Testis (tissue), 3 donors: Measurements from ENCODE around the gene ECE2. TPM values are rescaled to one million over a fixed set of nuclear protein-coding genes. Genes with fewer than 3 reads are reported as not detected.

Source experiments
- DNase-seq: peaks from one replicate; pipeline ENCODE4 v3.0.0-alpha.2; 2019
- H3K27ac ChIP-seq, 2 donors: fragments of 200-600 bp; sonication (generic); one replicate each; pipeline ENCODE4 v1.5.1; 2019
- H3K27me3 ChIP-seq: fragments of 200-600 bp; sonication (generic); one replicate; pipeline ENCODE4 v1.5.1; 2019
- H3K36me3 ChIP-seq: fragments of 200-600 bp; sonication (generic); one replicate; pipeline ENCODE4 v1.5.1; 2017; ENCODE audit warnings: low read depth; ENCODE audit errors: missing control alignments
- H3K4me1 ChIP-seq: fragments of 200-600 bp; sonication (generic); one replicate; pipeline ENCODE4 v1.5.1; 2019
- H3K4me3 ChIP-seq, 2 donors: fragments of 200-600 bp; sonication (generic); one replicate each; pipeline ENCODE4 v1.5.1; 2017 to 2019
- H3K9me3 ChIP-seq: fragments of 200-600 bp; sonication (generic); one replicate; pipeline ENCODE4 v1.5.1; 2017
- POLR2A ChIP-seq: fragments of 450-650 bp; IDR thresholded peaks from one replicate; pipeline ENCODE4 v1.6.1; 2017; ENCODE audit warnings: antibody characterized with exemption, mild to moderate bottlenecking, moderate library complexity
- WGBS, 2 donors: methylation state at CpG; one replicate each; pipeline ENCODE4 v1.1.5; 2018; 5-methylcytosine and 5-hydroxymethylcytosine counted together
- intact Hi-C: fragments of 100-400 bp; cut with DNase I; formaldehyde crosslinking; loops from one replicate; pipeline ENCODE4 v1.15.1; 2023; ENCODE audit warnings: low total_unique reads
- polyA plus RNA-seq: library from polyadenylated mRNA; stranded (reverse); fragments of 350-450 nt; fragmentation: Illumina TruSeq; extraction: RNeasy Lipid Tissue Mini Kit (QIAGEN cat#74804); gene quantifications from one replicate; pipeline ENCODE4 v1.2.3, GENCODE V29; 2014; ENCODE audit warnings: low read depth, low replicate concordance; ENCODE audit not compliant: insufficient read depth
- total RNA-seq, 2 donors: library from RNA; depleted of rRNA; stranded (reverse); fragments of >200 nt; gene quantifications; one replicate each; pipeline ENCODE4 v1.2.3, GENCODE V29; 2016
- TF ChIP-seq, protein P1 (sequence below), 3 experiments: fragments of 450-650 bp in 2 of 3; fragments of 200-600 bp in 1 of 3; sonication (generic) in 1 of 3; IDR thresholded peaks; one replicate each; pipeline ENCODE4 v1.5.1; 2016 to 2019; ENCODE audit warnings: antibody characterized with exemption in 3 of 3, mild to moderate bottlenecking in 2 of 3, moderate library complexity in 1 of 3

The ECE2 gene
- total and polyA plus RNA-seq, 3 donors from 2014 or later: 1.1 to 1.4 (median 1.4) TPM

DNA sequence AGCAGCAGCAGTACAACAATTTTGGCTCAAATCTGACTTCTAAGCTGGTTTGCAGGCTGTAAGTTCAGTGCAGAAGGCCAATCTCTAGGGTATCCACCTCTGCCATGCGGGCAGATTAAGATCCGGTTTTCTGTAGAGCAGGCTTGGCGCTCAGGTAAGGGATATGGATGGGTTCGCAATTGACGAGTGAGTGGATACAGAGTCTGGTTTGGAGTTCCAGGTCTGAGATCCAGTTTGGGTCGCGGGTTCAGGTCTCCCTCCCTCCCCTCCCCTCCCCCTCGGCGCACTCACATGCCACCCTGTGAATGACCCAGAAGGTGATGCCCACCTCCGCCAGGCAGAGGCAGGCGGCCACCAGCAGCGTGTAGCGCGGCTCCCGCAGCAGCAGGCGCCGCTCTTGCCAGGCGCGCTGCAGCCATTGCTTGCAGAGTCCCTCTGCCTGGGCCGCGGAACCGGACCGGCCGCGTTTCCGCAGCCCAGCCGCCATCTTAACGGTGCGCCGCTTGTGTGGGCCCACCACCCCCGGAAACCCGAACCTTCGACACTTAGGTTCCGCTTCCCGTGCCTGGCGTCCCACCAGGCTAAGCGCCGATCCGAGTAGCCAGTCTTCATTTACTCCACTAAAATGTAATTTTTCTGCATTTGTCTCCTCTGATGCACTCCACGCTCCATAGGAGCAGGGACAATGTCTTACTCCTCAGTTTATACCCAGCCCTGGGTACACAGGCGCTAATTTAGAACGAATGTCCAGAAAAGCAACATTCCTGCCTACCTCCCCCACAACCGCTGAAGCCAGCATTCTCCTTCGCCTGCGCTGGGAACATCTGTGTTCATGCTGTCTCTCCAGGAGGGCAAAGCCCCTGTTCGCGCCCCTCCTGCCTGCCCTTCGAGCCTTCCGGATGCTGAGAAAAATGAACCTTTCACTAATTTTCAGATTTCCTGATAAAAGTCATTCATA is 27.1 kb upstream of the ECE2 start, which contains the start of gene ALG3:
TSS of gene ALG3 (minus strand) at position 509 of the 958 bp plus-strand sequence. CDS start at position 487, 22 bp downstream.
- Histone ChIP-seq H3K4me3 (peak within 1 kb of the TSS; percentile 81 to 84), H3K36me3 (no peaks in the 10 kb centered on the region), H3K27me3 (no peaks in the 10 kb centered on the region), H3K4me1 (peaks cover 10% of the 10 kb centered on the region), H3K27ac (peak within 1 kb of the TSS; percentile 73 to 81), H3K9me3 (no peaks in the 10 kb centered on the region)
- WGBS, 2 donors: 0% methylated on average over 37 to 49 of the region's 49 CpGs
- intact Hi-C loops: loop anchor here (10.0 kb wide), 1 partner anchor 354 kb away; no protein-coding TSS in a partner anchor
- peak; percentile 86 for DNase-seq
- TF ChIP-seq, protein P1, sequence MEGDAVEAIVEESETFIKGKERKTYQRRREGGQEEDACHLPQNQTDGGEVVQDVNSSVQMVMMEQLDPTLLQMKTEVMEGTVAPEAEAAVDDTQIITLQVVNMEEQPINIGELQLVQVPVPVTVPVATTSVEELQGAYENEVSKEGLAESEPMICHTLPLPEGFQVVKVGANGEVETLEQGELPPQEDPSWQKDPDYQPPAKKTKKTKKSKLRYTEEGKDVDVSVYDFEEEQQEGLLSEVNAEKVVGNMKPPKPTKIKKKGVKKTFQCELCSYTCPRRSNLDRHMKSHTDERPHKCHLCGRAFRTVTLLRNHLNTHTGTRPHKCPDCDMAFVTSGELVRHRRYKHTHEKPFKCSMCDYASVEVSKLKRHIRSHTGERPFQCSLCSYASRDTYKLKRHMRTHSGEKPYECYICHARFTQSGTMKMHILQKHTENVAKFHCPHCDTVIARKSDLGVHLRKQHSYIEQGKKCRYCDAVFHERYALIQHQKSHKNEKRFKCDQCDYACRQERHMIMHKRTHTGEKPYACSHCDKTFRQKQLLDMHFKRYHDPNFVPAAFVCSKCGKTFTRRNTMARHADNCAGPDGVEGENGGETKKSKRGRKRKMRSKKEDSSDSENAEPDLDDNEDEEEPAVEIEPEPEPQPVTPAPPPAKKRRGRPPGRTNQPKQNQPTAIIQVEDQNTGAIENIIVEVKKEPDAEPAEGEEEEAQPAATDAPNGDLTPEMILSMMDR (IDR thresholded peaks at IDR 0.05): no peak
- no peak for TF ChIP-seq POLR2A

DNA sequence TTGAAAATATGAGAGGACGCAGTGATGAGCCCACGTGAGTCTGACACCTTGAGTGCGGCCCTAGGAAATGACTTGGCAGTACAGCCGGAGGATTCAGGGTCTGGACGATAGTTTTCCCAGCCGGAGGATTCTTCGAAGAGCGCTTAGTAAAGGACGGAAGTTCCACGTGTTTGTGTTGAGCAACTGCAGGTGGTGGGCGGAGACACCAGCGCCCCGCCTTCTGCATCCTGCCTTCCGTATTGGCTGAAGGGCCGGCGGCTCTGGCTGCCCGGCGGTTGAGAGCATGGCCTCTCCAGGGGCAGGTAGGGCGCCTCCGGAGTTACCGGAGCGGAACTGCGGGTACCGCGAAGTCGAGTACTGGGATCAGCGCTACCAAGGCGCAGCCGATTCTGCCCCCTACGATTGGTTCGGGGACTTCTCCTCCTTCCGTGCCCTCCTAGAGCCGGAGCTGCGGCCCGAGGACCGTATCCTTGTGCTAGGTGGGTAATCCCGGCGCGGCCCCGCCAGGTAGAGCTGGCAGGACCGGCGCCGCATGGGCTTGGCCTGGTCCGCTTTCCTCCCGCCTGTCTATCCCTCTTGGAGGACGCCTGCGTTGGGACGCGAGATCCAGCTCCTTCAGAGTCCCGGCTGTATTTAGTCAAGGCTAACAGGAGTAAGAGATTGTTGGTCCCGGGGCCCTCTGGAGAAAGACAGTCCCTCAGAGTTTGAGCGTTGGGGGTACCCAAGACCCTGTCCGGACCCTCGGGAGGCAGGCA is 26.2 kb upstream of the ECE2 start, which contains the start of gene EEF1AKMT4:
TSS of gene EEF1AKMT4 (plus strand) at position 261 of the 755 bp plus-strand sequence. CDS start at position 284, 23 bp downstream.
- Histone ChIP-seq H3K36me3 (no peaks in the 10 kb centered on the region), H3K27ac (peak within 1 kb of the TSS; percentile 73 to 81), H3K4me1 (peaks cover 10% of the 10 kb centered on the region), H3K9me3 (no peaks in the 10 kb centered on the region), H3K27me3 (no peaks in the 10 kb centered on the region), H3K4me3 (peak within 1 kb of the TSS; percentile 81 to 84)
- intact Hi-C loops: loop anchor here (10.0 kb wide), 1 partner anchor 355 kb away; no protein-coding TSS in a partner anchor
- DNase-seq: peak; percentile 98
- no peak for TF ChIP-seq POLR2A
- TF ChIP-seq, protein P1 (IDR thresholded peaks at IDR 0.05): peak; percentile 44 to 58 (median 47)
- 0% methylated on average over 15 to 53 of the region's 54 CpGs for WGBS, 2 donors

DNA sequence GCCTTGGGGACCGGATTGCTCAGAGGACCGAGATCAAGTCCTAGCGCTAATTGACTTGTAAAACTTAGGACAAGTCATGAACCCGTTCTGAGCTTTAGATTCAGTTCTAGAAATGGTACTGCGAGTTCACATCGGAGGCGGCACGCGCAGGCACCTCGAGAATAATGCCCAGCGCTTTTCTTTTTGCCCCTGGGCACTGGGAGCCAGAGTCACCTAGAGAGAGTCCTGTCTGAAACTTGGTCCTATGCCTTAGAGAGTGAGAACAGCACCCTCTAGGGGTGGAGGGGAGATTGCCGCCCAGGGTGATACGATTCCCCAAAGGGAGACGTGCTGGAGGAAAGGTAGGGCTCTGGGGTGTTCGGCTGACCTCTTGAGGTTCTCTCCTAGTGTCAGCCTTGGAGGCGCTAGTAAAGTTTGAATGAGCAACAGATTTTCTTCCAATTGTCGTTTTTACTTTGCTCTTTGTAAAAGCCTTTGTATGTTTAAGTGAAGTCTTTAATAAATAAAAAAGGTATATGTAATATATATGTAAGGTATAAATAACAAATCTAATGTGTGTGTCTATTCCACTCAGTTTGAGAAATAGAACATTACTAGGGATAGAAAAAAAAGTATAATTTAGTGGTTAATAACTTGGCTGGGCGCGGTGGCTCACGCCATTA is 25.5 kb upstream of the ECE2 start:
- 12% methylated on average over 14 to 20 of the region's 20 CpGs for WGBS, 2 donors
- H3K27me3 ChIP-seq: no peaks in the 10 kb centered on the region
- H3K36me3 ChIP-seq: no peaks in the 10 kb centered on the region
- TF ChIP-seq, protein P1 (IDR thresholded peaks at IDR 0.05): peak; percentile 68 to 92 (median 79)
- TF ChIP-seq POLR2A: no peak
- peak overlapping the region; percentile 81 to 84 for H3K4me3 ChIP-seq
- intact Hi-C loops: no loop called here
- DNase-seq: peak; percentile 93
- H3K4me1 ChIP-seq: peaks cover 10% of the 10 kb centered on the region
- H3K27ac ChIP-seq: peak overlapping the region in 1 of 2 donors; percentile 81
- no peaks in the 10 kb centered on the region for H3K9me3 ChIP-seq

DNA sequence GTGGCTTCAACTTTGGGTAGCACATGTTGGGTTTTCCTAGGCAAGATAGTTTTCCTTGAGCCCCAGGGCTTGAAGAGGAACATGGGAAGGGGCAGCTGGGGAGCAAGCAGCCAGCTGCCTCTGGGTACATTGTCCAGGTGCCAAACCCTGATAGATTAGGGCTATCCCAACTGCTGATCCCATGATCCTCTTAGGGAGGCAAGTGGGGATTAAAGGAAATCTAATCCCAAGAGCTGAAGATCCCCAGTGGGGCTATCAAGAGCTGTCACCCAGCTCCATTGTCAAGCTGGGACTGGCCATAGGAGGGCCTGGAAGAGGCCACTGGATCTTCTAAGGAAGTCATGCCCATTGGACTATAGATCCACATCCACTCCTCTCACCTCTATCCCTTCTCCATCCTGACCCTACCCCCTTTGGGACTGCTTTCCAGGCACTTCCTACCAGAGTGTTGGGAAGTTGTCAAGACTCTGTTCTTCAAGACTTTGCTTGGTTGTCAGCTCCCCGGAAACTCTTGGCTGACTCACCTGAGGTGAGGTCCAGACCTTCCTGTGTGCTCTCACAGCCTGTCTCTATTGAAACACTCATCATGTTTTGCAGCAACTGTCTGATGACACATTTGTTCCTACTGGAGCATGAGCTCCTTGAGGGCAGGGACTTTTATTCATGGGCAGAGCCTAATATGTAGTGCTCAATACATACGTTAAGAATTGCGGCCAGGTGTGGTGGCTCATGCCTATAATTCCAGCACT is 20.4 kb upstream of the ECE2 start:
- no peak for TF ChIP-seq POLR2A
- TF ChIP-seq, protein P1 (IDR thresholded peaks at IDR 0.05): no peak
- peaks cover 5% of the 10 kb centered on the region for H3K4me1 ChIP-seq
- H3K27ac ChIP-seq: no peak overlapping the region
- intact Hi-C loops: no loop called here
- H3K9me3 ChIP-seq: no peaks in the 10 kb centered on the region
- 93 to 96% methylated on average over 3 of the region's 3 CpGs for WGBS, 2 donors
- no peaks in the 10 kb centered on the region for H3K27me3 ChIP-seq
- no peaks in the 10 kb centered on the region for H3K36me3 ChIP-seq
- DNase-seq: no peak
- H3K4me3 ChIP-seq: no peak overlapping the region
